HL-60 (cell line): ENCODE measurements around the gene TAF3.

ENCODE experiments used
- CTCF ChIP-seq: IDR thresholded peaks from one replicate; pipeline ENCODE4 v1.5.1; 2011; ENCODE audit warnings: low read length, control low read depth, inconsistent platforms; ENCODE audit not compliant: insufficient read depth
- POLR2AphosphoS5 ChIP-seq: IDR thresholded peaks from 2 replicates; pipeline ENCODE4 v1.6.1; 2012; ENCODE audit warnings: low read depth

- TF ChIP-seq CTCF (no peak), POLR2AphosphoS5 (no peak)
These were observed 239.4 kb downstream of the TAF3 start for GRCh38 chr10:8057636-8058273.
